Peyer's patch (tissue), 4 donors: Measurements from ENCODE around the gene CLDN9.

Experiments
- CTCF ChIP-seq, 6 experiments: fragments of 450-650 bp in 4 of 6; fragments of 200-600 bp in 2 of 6; sonication (generic) in 1 of 6; IDR thresholded peaks; one replicate each; pipeline ENCODE4 v1.5.1; 2017 to 2019; ENCODE audit warnings: antibody characterized with exemption in 6 of 6, mild to moderate bottlenecking in 3 of 6, moderate library complexity in 1 of 6
- POLR2A ChIP-seq, 2 donors: fragments of 450-650 bp; IDR thresholded peaks; one replicate each; pipeline ENCODE4 v1.5.1; 2017; ENCODE audit warnings: antibody characterized with exemption in 2 of 2, mild to moderate bottlenecking in 2 of 2, moderate library complexity in 2 of 2

- TF ChIP-seq POLR2A (IDR thresholded peaks at IDR 0.05) (no peak), CTCF (IDR thresholded peaks at IDR 0.05) (no peak)
Observed at GRCh38 chr16:2973605-2974318, 39.0 kb upstream of the CLDN9 start.
